Inflammatory macrophage treated with lipopolysaccharide for 4 hours (primary cell): Measurements from ENCODE around the gene SPAG4.
A peak's percentile ranks its signal among the peaks of the same experiment; 100 is the strongest.

ENCODE experiments used
- DNase-seq: peaks from one replicate; pipeline ENCODE4 v3.0.0-alpha.2; 2020

The SPAG4 gene

GRCh38 chr20:35660122-35660937, 44.7 kb downstream of the SPAG4 start:
- DNase-seq, result no peak

- no peak for DNase-seq
Observed at GRCh38 chr20:35661053-35661452, 45.4 kb downstream of the SPAG4 start.

GRCh38 chr20:35661908-35662307, 46.3 kb downstream of the SPAG4 start:
- DNase-seq, result no peak

GRCh38 chr20:35662551-35662950, 46.9 kb downstream of the SPAG4 start:
- no peak for DNase-seq

GRCh38 chr20:35663516-35664465, 48.2 kb downstream of the SPAG4 start:
- DNase-seq, result peak; percentile 25

GRCh38 chr20:35664466-35665206, 49.0 kb downstream of the SPAG4 start, which contains the start of the genes CPNE1 and RBM12:
CPNE1 (minus strand) TSS chr20:35664900; CDS start chr20:35632923, 31,977 bp downstream.
RBM12 (minus strand) TSS chr20:35664900; CDS start chr20:35655322, 9,578 bp downstream.
- DNase-seq, result peak; percentile 94

GRCh38 chr20:35665949-35666288, 50.3 kb downstream of the SPAG4 start:
- no peak for DNase-seq

GRCh38 chr20:35669221-35669620, 53.6 kb downstream of the SPAG4 start:
- DNase-seq, result no peak

- no peak for DNase-seq
Observed at GRCh38 chr20:35669681-35670080, 54.1 kb downstream of the SPAG4 start.
